ENCODE data around the gene CSRNP3. TPM values are rescaled to one million over a fixed set of nuclear protein-coding genes. Genes with fewer than 3 reads are reported as not detected.

The CSRNP3 gene
- total and polyA plus RNA-seq, 4 donors = 0.18 to 2.2 (median 2.0) TPM

GRCh38 chr2:165675551-165675968 is 206.1 kb downstream of the CSRNP3 start:
- H3K9me3 ChIP-seq (ENCODE audit: control insufficient read depth in 4 of 4, low read length in 3 of 4) = no peaks in the 10 kb centered on the region
- WGBS = 88% methylated on average over 1 of the region's 1 CpG

DNA sequence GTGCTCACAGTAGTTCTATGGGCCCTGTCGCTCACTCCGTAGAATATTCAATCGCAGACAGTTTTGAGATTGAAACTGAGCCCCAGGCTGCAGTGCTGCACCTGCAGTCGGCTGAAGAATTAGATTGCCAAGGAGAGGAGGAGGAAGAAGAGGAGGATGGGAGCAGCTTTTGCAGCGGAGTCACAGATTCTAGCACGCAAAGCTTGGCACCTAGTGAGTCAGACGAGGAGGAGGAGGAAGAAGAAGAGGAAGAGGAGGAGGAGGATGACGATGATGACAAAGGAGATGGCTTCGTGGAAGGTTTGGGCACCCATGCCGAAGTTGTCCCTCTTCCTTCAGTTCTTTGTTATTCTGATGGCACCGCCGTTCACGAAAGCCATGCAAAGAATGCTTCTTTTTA is 209.4 kb downstream of the CSRNP3 start:
- DNase-seq (ENCODE audit: low spot score) = no peak
- 94% methylated on average over 13 of the region's 13 CpGs for WGBS

More at GRCh38 chr2:165675551-165675968, 206.1 kb downstream of the CSRNP3 start:
- DNase-seq (ENCODE audit: low spot score) = no peak
- TF ChIP-seq, protein P1, sequence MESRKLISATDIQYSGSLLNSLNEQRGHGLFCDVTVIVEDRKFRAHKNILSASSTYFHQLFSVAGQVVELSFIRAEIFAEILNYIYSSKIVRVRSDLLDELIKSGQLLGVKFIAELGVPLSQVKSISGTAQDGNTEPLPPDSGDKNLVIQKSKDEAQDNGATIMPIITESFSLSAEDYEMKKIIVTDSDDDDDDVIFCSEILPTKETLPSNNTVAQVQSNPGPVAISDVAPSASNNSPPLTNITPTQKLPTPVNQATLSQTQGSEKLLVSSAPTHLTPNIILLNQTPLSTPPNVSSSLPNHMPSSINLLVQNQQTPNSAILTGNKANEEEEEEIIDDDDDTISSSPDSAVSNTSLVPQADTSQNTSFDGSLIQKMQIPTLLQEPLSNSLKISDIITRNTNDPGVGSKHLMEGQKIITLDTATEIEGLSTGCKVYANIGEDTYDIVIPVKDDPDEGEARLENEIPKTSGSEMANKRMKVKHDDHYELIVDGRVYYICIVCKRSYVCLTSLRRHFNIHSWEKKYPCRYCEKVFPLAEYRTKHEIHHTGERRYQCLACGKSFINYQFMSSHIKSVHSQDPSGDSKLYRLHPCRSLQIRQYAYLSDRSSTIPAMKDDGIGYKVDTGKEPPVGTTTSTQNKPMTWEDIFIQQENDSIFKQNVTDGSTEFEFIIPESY (IDR thresholded peaks at IDR 0.05) = no peak
- no peak for TF ChIP-seq CTCF (IDR thresholded peaks at IDR 0.05; ENCODE audit: low read depth, low read length, missing input control)
- peaks cover 0 to 14% (median 5%) of the 10 kb centered on the region in 4 donors for H3K36me3 ChIP-seq (ENCODE audit: control insufficient read depth in 4 of 4, insufficient read depth in 3 of 4, low read depth in 1 of 4, low read length in 3 of 4)
- H3K4me3 ChIP-seq (ENCODE audit: low read depth in 1 of 3, low read length in 3 of 3) = no peak overlapping the region
- no peaks in the 10 kb centered on the region for H3K27me3 ChIP-seq (ENCODE audit: control insufficient read depth in 4 of 4, insufficient read depth in 4 of 4, low read length in 3 of 4)
- no peak overlapping the region for H3K9ac ChIP-seq (ENCODE audit: low read depth in 1 of 2, low read length in 2 of 2)
- H3K4me1 ChIP-seq (ENCODE audit: control insufficient read depth in 4 of 4, insufficient read depth in 4 of 4, low read length in 3 of 4) = no peaks in the 10 kb centered on the region
- H3K27ac ChIP-seq (ENCODE audit: low read depth in 1 of 2, low read length in 2 of 2) = no peak overlapping the region

More for the DNA sequence above, 209.4 kb downstream of the CSRNP3 start:
- Histone ChIP-seq H3K9me3 (ENCODE audit: control insufficient read depth in 4 of 4, low read length in 3 of 4) (no peaks in the 10 kb centered on the region), H3K36me3 (ENCODE audit: control insufficient read depth in 4 of 4, insufficient read depth in 3 of 4, low read depth in 1 of 4, low read length in 3 of 4) (peaks cover 0 to 14% (median 5%) of the 10 kb centered on the region in 4 donors), H3K9ac (ENCODE audit: low read depth in 1 of 2, low read length in 2 of 2) (no peak overlapping the region), H3K4me1 (ENCODE audit: control insufficient read depth in 4 of 4, insufficient read depth in 4 of 4, low read length in 3 of 4) (no peaks in the 10 kb centered on the region), H3K27ac (ENCODE audit: low read depth in 1 of 2, low read length in 2 of 2) (no peak overlapping the region), H3K27me3 (ENCODE audit: control insufficient read depth in 4 of 4, insufficient read depth in 4 of 4, low read length in 3 of 4) (no peaks in the 10 kb centered on the region), H3K4me3 (ENCODE audit: low read depth in 1 of 3, low read length in 3 of 3) (no peak overlapping the region)
- TF ChIP-seq RAD21 (IDR thresholded peaks at IDR 0.05) = no peak
- no peak for TF ChIP-seq JUND (IDR thresholded peaks at IDR 0.05)
- TF ChIP-seq, protein P1 (IDR thresholded peaks at IDR 0.05) = no peak
- TF ChIP-seq SP1 (IDR thresholded peaks at IDR 0.05) = no peak
- no peak for TF ChIP-seq RXRA (IDR thresholded peaks at IDR 0.05)
- no peak for TF ChIP-seq YY1 (IDR thresholded peaks at IDR 0.05)
- TF ChIP-seq FOXA1 (IDR thresholded peaks at IDR 0.05) = no peak
- no peak for TF ChIP-seq HNF4G (IDR thresholded peaks at IDR 0.05)
- TF ChIP-seq ATF3 (IDR thresholded peaks at IDR 0.05) = no peak
- no peak for TF ChIP-seq TAF1 (conservative IDR thresholded peaks at IDR 0.05)
- TF ChIP-seq HNF4A (conservative IDR thresholded peaks at IDR 0.05) = no peak
- TF ChIP-seq FOXA2 (IDR thresholded peaks at IDR 0.05) = no peak
- TF ChIP-seq MAX (IDR thresholded peaks at IDR 0.05) = no peak
- TF ChIP-seq CTCF (IDR thresholded peaks at IDR 0.05; ENCODE audit: low read depth, low read length, missing input control) = no peak
- no peak for TF ChIP-seq EGR1 (IDR thresholded peaks at IDR 0.05; ENCODE audit: low read depth in 2 of 2)
- TF ChIP-seq NR2F2 (IDR thresholded peaks at IDR 0.05) = no peak

All from liver (tissue), 9 donors.